DMS 273 (cell line): ENCODE data around the gene CA7.

Experiments
- DNase-seq: peaks from one replicate; lab custom pipeline; 2025; ENCODE audit not compliant: unreplicated experiment; lab: John Stamatoyannopoulos, UW

CA7 gene

GRCh38 chr16:66872943-66873684 lies 28.9 kb downstream of the CA7 start:
- DNase-seq, result peak; percentile 96

- DNase-seq, result no peak
Observed at GRCh38 chr16:66873685-66874055, 29.5 kb downstream of the CA7 start.

DNA sequence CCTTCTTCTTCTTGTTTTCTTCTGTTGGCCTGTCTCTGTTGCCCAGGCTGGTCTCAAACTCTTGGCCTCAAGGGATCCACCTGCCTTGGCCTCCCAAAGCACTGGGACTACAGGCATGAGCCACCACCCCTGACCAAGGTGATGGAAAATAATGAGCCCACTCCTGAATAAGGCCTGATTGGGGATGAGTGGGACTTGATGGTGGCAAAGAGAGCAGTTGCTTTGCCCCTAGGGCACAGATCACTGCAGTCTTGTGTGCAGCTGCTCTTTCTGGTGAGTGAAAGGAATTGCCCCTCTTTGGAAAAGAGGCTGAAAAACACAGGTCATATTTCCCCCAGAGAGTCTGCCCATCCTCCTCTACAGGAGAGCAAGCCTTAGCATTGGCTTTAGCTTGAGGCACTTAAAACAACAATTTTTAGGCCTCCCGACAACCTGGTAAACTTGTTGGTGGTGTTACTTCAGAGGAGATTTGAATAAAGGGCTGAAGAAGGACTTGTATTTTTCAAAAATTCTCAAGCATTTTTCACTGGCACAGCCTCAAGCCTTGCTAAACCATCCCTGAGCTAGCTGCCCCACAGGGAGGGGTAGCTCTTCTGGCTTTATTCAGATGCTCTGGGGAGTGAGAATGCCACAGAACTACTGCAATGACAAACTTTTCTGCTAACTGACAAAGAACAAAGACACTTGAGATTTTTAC lies 30.0 kb downstream of the CA7 start:
- DNase-seq, result peak; percentile 45

DNA sequence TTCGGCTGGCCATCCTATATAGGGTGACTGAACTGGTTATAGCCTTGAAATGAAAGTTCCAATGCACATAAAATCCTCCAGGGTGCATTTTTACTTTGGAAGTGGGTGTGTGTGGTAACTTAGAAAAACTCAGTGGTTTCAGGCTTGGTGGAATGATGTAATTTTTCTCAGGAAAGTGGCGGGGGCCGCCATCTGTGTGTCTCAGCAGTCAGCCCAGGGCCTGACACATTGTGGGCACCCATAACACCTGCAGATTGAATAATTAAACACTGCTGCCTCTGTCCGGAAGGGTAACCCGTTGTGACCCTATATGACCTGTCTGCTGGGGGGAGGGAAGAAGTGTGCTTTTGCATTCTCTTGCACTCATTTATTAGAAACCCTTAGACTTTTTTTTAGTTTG lies 33.9 kb downstream of the CA7 start:
- DNase-seq, result peak; percentile 92

- DNase-seq, result peak; percentile 98
Observed at GRCh38 chr16:66880288-66881013, 36.2 kb downstream of the CA7 start, which contains the start of gene PDP2. TSS of gene PDP2 (plus strand) at chr16:66880515. CDS start at chr16:66884285, 3,770 bp downstream.

GRCh38 chr16:66881014-66881417 lies 36.8 kb downstream of the CA7 start:
- DNase-seq, result peak; percentile 60

DNA sequence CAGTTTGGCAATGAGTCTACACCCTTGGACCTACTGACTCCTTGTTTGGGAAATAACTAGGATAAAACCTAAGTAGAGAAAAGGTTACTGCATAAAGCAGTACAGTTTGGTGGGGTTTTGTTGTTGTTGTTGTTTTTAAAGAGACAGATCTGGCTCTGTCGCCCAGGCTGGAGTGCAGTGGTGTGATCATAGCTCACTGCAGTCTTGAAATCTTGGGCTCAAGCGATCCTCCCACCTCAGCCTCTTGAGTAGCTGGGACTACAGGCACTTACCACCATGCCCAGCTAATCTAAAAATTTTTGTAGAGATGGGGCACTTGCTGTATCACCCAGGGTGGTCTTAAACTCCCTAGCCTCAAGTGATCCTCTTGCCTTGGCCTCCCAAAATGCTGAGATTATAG lies 37.3 kb downstream of the CA7 start:
- no peak for DNase-seq

DNA sequence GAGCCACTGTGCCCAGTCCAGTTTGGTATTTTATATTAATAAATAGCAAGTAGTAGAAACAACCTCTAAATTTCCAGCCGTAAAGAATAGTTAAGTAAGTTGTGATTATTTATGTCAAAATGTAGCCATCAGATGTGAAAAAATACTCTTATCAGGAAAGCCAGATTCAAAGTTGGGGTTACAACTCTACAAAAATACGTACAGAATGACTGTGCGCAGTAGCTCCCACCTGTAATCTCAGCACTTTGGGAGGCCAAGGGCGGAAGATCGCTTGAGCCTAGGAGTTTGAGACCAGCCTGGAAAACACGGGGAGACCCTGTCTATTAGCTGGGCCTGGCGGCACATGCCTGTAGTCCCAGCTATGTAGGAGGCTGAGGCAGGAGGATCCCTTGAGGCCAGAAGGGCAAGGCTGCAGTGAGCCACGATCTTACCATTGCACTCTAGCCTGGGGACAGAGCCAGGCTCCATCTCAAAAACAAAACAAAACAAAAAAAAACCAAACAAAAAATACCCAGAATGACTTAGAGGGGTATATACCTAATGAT lies 37.8 kb downstream of the CA7 start:
- DNase-seq, result no peak

DNA sequence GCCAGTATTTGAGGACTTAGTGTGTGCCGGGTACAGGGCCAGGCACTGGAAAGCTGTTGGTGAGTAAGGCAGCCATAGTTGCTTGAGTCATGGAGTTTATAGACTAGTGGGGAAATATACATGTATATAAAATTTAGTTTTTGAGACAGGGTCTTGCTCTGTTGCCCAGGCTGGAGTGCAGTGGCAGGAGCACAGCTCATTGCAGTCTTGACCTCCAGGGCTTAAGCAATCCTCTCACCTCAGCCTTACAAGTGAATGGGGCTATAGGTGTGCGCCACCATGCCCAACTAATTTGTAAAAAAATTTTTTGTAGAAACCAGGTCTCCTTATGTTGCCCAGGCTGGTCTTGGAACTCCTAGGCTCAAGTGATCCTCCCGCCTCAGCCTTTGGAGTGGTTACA lies 38.5 kb downstream of the CA7 start:
- no peak for DNase-seq

- DNase-seq, result no peak
Observed at GRCh38 chr16:66885491-66885890, 41.3 kb downstream of the CA7 start.

DNA sequence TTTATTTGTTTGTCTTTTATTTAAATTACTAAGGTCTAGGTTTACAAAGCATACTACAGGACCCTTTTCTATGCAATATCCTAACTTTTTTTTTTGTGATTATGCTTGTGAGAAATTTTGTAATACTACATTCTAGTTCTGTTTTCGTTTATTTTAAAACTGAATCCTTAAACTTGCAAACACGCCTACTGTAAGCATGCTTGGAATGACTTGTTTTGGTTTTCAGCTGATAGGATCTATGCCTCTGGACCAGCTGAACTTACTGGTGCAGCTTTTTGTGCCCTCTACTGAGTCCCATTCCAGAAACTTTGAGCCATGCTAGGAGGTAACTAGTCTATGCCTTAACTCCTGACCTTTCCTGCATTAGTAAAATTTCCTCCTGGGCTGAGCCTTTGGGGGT lies 42.1 kb downstream of the CA7 start:
- DNase-seq, result no peak

- DNase-seq, result no peak
Observed at GRCh38 chr16:66886914-66887313, 42.7 kb downstream of the CA7 start.

- DNase-seq, result no peak
Observed at GRCh38 chr16:66888647-66889615, 44.7 kb downstream of the CA7 start.

DNA sequence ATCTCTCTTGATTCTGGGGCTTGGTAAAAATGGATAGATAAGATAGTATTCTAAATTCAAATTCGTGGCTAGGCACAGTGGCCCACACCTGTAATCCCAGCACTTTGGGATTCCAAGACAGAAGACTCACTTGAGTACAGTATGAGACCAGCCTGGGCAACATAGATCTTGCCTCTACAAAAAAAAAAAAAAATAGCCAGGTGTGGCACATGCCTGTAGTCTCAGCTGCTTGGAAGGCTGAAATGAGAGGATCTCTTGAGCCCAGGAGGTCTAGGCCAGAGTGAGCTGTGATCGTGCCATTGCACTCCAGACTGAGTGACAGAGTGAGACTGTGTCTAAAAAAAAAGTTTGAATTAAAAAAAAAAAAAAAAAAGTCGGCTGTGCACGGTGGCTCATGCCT lies 45.4 kb downstream of the CA7 start:
- no peak for DNase-seq

DNA sequence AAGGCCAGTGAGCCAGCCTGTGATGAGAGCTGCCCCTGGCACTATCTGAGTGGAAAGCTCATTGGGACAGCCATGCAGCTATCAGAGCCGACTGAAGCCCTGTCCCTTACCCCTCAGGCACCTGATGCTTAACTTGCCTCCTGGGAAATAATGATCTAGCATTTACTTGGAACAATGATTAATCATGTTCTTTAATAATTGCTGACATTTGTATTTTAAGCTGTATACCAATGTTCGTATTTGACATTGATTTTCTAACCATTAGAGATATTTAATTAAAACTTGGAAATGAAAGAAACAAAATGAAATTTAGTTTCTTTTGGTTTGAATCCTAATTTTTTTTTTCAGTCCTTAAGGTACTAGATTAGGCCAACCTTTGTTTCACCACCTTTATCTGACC lies 46.6 kb downstream of the CA7 start:
- no peak for DNase-seq

- no peak for DNase-seq
Observed at GRCh38 chr16:66891360-66891759, 47.1 kb downstream of the CA7 start.

GRCh38 chr16:66891797-66892196 lies 47.6 kb downstream of the CA7 start:
- DNase-seq, result no peak

GRCh38 chr16:66894055-66894454 lies 49.8 kb downstream of the CA7 start:
- no peak for DNase-seq

DNA sequence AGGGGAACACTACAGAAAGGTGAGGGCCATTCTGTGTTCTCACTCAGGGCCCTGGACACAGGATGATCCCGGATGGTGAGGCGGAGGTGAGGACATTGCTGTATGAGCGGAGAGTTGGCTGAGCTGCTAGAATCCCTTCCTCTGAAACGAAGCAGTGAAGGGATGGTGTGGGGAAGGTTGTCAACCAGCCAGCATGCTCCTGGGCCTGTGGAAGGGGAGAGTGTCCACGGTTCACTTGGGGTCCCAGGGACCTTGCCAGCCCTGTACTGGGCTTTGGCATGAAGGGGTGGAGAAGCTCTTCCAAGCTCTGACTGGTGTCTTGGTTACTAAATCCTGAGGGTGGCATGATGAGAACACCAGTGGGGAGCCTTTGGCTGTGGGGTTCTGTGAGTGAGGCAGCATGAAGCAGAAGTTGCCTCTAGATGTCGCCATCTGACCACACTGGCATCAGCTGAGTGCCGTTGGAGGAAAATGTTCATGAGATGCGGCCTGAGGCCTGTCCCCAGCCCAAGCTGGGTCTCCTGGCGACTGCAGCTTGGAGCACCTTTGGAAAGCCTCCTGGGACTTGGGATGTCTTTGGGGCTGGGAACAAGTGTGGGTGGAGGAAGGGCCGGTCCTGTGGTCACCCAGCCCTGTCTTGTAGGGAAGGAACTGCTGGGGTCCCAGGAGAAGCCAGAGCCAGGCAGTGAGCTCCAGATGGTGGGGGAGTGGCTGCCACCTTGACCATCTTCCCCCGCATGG lies 50.9 kb downstream of the CA7 start:
- DNase-seq, result peak; percentile 88

DNA sequence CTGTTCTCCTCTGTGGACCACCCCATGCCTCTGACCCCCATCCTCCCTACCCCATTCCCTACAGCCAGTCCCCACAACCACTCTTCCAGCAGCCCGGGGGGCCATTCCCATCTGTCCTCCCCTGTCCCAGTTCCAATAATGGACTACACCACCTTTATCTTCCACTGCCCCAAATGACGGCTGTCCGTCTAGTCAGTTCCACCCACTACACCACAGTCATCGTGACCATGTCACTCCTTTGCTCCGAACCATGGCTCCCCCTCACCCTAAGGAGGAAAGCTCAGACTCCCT lies 51.4 kb downstream of the CA7 start:
- no peak for DNase-seq
